Mucosa of stomach (tissue), 1 donor: Measurements from ENCODE around the gene GABBR2.

Source experiments
- H3K27me3 ChIP-seq: one replicate; pipeline ENCODE4 v1.7.0; 2013; ENCODE audit warnings: mild to moderate bottlenecking, low read length; ENCODE audit not compliant: control insufficient read depth, insufficient read depth
- H3K36me3 ChIP-seq: one replicate; pipeline ENCODE4 v1.7.0; 2013; ENCODE audit warnings: low read length; ENCODE audit not compliant: control insufficient read depth, insufficient read depth
- H3K4me1 ChIP-seq: one replicate; pipeline ENCODE4 v1.7.0; 2013; ENCODE audit warnings: mild to moderate bottlenecking, low read length; ENCODE audit not compliant: control insufficient read depth, insufficient read depth
- H3K4me3 ChIP-seq: one replicate; pipeline ENCODE4 v1.7.0; 2013; ENCODE audit warnings: low read length
- H3K9ac ChIP-seq: one replicate; pipeline ENCODE4 v1.7.0; 2013; ENCODE audit warnings: mild to moderate bottlenecking, low read length, moderate library complexity
- H3K9me3 ChIP-seq: one replicate; pipeline ENCODE4 v1.7.0; 2013; ENCODE audit warnings: mild to moderate bottlenecking, low read length, moderate library complexity; ENCODE audit not compliant: control insufficient read depth
- donor health status: Pancreatic carcinoma.

The GABBR2 gene

DNA sequence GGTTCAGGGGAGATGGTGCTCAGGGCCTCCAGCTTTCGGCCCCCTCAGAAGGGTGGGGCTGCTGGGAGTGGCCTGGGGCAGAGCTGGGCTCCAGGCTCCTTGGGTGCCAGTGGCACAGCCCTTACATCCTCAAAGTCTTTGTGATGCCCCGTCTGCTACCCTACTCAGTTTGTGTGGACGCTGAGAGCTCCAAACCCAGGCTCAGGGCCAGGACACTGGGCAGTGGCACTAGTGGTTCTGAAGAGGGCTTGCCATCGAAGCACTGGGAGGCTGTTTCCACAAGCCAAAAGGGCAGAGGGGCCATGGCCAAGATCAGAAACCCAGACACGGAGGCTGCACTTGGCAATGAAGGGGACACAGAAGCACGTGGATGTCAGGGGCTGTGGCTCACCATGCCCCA is 99.1 kb downstream of the GABBR2 start:
- Histone ChIP-seq H3K9ac (no peak overlapping the region), H3K9me3 (no peaks in the 10 kb centered on the region), H3K27me3 (no peaks in the 10 kb centered on the region), H3K36me3 (no peaks in the 10 kb centered on the region), H3K4me1 (no peaks in the 10 kb centered on the region), H3K4me3 (no peak overlapping the region)

DNA sequence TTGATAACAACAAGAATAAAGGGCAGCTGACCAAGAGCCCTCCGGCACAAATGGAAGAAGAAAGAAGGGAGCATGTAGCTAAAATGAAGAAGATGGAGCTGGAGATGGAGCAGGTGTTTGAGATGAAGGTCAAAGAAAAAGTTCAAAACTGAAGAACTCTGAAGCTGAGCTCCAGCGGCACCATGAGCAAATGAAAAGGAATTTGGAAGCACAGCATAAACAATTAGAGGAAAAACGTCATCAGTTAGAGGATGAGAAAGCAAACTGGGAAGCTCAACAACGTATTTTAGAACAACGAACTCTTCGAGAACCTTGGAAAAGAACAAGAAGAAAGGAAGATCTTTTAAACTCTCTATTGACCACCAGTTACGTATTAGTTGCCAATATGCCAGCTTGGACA is 100.9 kb downstream of the GABBR2 start:
- no peak overlapping the region for H3K4me3 ChIP-seq
- no peak overlapping the region for H3K9ac ChIP-seq

DNA sequence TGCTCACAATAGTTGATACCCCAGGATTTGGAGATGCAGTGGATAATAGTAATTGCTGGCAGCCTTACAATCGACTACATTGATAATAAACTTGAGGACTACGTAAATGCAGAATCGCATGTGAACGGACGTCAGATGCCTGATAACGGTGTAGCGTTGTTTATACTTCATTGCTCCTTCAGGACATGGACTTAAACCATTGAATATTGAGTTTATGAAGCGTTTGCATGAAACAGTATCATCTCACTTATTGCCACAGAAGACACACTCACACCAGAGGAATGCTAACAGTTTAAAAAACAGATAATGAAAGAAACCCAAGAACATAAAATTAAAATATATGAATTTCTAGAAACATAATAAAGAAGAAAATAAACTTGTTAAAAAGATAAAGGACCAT is 101.6 kb downstream of the GABBR2 start:
- H3K9me3 ChIP-seq = no peaks in the 10 kb centered on the region
- H3K4me3 ChIP-seq = no peak overlapping the region
- no peaks in the 10 kb centered on the region for H3K27me3 ChIP-seq
- no peaks in the 10 kb centered on the region for H3K4me1 ChIP-seq
- H3K9ac ChIP-seq = no peak overlapping the region
- no peaks in the 10 kb centered on the region for H3K36me3 ChIP-seq

More for the DNA sequence above, 100.9 kb downstream of the GABBR2 start:
- H3K9me3 ChIP-seq = no peaks in the 10 kb centered on the region
- H3K4me1 ChIP-seq = no peaks in the 10 kb centered on the region
- no peaks in the 10 kb centered on the region for H3K36me3 ChIP-seq
- no peaks in the 10 kb centered on the region for H3K27me3 ChIP-seq

DNA sequence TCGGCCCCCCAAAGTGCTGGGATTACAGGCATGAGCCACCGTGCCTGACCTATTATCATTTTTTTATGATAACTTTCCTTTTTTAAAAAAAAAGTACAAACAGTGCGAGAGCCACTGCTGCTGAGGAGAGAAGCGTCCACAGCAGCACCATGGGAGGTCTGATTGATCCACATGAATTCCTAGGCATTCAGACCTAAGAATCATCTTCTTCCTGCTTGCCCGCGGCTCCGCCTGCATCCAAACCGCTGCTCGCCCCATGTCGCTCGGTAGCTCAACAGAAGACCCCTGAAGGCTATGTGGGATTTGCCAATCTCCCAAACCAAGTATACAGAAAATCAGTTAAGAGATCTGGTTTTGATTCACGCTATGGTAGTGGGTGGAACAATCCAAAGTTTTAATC is 102.0 kb downstream of the GABBR2 start:
- no peak overlapping the region for H3K9ac ChIP-seq
- no peaks in the 10 kb centered on the region for H3K36me3 ChIP-seq
- H3K9me3 ChIP-seq = no peaks in the 10 kb centered on the region
- no peaks in the 10 kb centered on the region for H3K4me1 ChIP-seq
- no peaks in the 10 kb centered on the region for H3K27me3 ChIP-seq
- no peak overlapping the region for H3K4me3 ChIP-seq

DNA sequence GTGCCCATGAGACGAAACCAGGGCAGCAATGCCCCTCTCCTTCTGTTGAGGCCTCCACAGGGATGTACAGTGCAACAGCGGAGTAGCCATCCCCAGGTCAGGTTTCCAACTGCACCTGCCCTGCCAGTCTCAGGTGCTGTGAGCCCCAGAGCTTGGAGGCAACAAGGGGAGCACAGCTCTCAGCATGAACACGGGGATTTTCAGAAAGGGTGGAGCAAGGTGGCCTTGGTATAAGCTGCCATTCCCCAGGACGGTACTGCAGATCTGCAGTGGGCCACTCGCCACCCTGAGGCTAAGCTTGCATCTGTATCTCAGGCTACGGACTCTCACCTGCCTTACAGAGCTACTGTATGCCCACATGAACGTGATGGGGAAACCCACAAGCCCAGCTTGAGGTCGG is 103.6 kb downstream of the GABBR2 start:
- Histone ChIP-seq H3K36me3 (no peaks in the 10 kb centered on the region), H3K4me3 (no peak overlapping the region), H3K9ac (no peak overlapping the region), H3K4me1 (no peaks in the 10 kb centered on the region), H3K27me3 (no peaks in the 10 kb centered on the region), H3K9me3 (no peaks in the 10 kb centered on the region)

DNA sequence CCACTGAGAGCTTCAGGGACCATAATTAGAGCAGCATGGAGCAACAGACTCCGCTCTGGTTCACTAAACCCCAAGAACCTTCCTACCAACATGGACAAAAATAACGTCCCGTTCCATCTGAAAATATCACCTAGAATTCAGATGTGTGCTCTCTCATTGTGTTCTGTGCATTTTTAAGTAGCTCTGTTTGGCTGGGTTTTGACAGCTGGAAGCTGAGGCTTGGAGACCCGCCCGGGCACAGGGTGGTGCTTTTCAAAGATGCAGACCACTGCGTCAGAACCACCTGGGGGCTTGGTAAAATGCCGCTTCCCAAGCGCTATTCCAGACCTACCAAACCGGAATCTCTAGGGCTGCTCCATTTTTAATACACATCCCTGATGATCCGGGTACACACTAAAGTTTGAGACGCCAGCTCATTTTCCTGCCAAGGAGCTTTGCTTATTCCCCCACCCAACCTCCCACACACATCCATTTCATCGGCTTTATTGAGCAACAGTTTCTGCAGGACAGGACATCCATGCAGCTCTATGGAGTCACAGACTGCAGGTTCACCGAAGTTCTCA is 104.8 kb downstream of the GABBR2 start:
- Histone ChIP-seq H3K27me3 (no peaks in the 10 kb centered on the region), H3K4me1 (no peaks in the 10 kb centered on the region), H3K9ac (no peak overlapping the region), H3K36me3 (no peaks in the 10 kb centered on the region), H3K9me3 (no peaks in the 10 kb centered on the region), H3K4me3 (no peak overlapping the region)

DNA sequence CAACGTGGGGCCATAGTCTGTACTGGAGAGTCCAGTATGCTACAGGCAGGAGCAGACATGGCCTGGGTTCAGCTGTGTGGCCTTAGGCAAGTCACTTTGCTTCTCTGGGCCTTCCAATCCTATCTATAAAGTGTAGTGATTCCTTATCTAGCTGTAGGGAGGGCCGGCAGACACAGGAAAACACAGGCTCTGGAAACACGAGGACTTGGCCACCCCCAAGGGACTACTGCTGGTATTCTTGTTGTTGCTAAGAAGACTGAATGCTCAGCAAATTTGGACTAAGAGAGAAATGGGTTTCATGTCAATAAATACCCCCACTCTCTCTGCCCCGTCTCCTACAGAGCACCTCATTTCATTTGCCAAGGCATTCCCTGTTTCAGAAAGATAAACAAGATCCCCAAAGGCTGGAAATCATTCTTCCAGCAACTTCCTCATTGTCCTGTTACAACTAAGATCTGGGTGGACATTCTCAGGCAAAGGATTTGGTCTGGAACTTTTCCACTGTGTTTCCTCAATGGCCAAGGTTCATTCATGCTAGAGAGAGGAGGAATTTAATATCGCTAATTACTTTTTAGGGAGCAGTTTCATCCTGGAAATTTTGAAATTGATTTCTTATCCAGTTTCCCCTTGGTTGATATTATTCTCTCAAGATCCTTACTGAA is 105.8 kb downstream of the GABBR2 start:
- Histone ChIP-seq H3K9me3 (no peaks in the 10 kb centered on the region), H3K4me3 (no peak overlapping the region), H3K36me3 (no peaks in the 10 kb centered on the region), H3K4me1 (no peaks in the 10 kb centered on the region), H3K27me3 (no peaks in the 10 kb centered on the region), H3K9ac (no peak overlapping the region)

DNA sequence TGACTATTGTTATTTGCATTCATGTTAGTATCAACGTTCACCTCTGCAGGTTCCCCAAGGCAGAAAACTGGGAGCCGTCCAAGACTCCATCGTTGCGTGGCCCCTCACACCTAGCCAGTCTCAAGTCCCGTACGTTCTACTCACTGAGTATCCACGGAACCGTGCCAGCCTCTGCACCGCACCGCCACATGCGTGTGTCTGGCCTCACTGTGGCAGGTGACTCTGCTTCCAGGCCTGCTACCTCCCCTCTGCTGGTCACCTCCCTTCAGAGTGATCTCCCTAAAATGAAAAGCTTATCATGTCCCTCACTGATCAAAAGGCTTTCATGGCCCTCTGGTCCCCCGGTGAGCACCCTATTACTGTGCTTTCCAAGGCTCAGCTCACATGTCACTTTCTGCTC is 108.1 kb downstream of the GABBR2 start:
- peaks cover 7% of the 10 kb centered on the region for H3K27me3 ChIP-seq
- H3K9ac ChIP-seq = no peak overlapping the region
- no peaks in the 10 kb centered on the region for H3K36me3 ChIP-seq
- H3K4me1 ChIP-seq = no peaks in the 10 kb centered on the region
- H3K9me3 ChIP-seq = no peaks in the 10 kb centered on the region
- no peak overlapping the region for H3K4me3 ChIP-seq

DNA sequence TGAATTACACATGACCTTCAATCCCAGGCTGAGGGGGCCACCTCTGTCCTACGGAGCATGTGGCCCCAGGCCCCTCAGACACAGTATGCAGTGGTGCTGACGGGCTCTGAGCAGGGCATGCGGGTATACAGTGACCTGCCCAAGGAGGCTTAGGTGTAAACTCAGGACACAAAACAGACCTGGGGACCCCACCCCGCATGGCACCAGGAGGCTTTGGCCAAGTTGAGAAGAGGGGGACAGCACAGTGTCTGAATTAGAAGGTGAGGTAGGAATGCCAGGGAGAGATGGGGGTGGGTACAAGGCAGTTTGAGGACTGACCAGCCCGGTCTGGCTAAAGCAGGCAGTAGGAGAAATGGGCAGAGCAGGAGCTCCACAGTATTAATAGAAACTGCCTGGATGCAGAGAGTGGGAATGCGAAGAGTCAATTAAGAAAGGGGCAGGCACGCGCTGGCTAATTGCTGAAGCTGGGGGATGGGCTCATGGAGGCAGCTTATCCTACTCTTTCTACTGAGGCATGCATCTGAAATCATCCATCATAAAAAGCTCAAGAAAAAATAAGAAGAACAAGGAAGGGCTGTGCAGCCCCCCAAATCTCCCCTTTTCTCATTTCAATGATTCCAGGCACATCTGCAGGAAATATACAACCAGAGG is 109.0 kb downstream of the GABBR2 start:
- Histone ChIP-seq H3K4me3 (no peak overlapping the region), H3K9ac (no peak overlapping the region), H3K36me3 (no peaks in the 10 kb centered on the region), H3K27me3 (peaks cover 8% of the 10 kb centered on the region), H3K9me3 (no peaks in the 10 kb centered on the region), H3K4me1 (no peaks in the 10 kb centered on the region)

DNA sequence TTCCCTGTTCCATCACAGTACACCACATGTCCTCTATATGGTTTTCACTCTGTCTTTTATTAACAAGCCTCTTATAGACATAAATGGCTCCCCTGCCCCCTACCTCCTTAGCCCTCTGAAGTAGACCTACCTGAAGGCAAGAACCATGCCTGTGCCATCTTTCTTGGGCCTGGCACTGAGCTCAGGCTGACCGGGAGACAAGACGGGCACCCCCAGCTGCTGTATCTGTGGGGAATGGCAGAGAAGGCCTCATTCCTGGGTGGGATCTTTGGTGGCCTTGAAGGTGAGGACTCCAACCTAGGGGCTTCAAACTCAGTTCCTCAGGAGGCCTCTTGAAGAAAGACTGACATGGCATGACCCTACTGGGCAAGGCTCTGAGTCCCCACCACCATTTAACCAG is 109.9 kb downstream of the GABBR2 start:
- Histone ChIP-seq H3K4me3 (no peak overlapping the region), H3K4me1 (no peaks in the 10 kb centered on the region), H3K36me3 (no peaks in the 10 kb centered on the region), H3K27me3 (peaks cover 11% of the 10 kb centered on the region), H3K9ac (no peak overlapping the region), H3K9me3 (no peaks in the 10 kb centered on the region)

DNA sequence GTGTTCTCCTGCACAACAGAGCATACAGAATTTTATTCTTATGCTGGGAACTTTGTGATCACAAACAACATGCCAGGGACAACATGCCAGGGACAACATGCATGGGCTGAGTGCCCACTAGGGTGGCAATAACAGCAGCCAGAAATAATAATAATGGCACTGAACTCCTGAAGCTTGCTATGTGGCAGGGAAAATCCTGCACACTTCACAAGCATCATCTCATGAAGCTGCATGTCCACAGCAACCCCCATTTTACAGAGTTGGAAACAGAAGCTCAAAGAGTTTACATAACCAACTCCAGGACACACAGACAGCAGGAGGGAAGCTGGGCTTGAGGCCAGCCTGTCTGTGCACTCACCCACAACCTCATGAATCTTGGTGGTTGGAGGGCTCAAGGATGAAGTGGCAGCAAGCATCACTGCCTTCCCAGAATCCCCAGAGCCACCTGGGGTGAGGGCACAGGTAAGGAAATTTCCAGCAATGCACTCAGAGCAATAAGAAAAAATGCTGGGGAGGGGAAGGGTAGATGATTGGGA is 111.4 kb downstream of the GABBR2 start:
- H3K4me3 ChIP-seq = no peak overlapping the region
- H3K27me3 ChIP-seq = peaks cover 11% of the 10 kb centered on the region
- no peaks in the 10 kb centered on the region for H3K4me1 ChIP-seq
- no peaks in the 10 kb centered on the region for H3K9me3 ChIP-seq
- no peaks in the 10 kb centered on the region for H3K36me3 ChIP-seq
- H3K9ac ChIP-seq = no peak overlapping the region

DNA sequence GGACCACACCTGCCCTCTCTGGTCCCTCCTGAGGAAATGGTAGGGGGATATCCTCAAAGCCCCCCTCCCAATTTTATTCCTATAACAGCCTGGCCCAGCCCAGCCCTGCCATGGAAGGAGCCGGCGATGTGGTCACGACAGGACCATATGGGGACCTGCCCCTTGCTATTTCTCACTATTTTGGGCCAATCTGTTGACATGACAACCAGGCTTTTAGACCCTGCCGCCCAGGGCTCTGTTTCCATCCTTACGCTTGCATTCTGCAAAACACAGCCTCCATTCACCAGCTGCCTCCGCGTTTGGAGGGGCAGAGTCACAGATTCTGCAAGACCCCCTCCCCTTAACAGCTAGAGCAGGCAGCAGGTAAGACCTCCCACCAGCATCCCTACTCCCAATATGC is 112.2 kb downstream of the GABBR2 start:
- no peak overlapping the region for H3K4me3 ChIP-seq
- no peaks in the 10 kb centered on the region for H3K36me3 ChIP-seq
- H3K4me1 ChIP-seq = no peaks in the 10 kb centered on the region
- no peak overlapping the region for H3K9ac ChIP-seq
- H3K9me3 ChIP-seq = no peaks in the 10 kb centered on the region
- H3K27me3 ChIP-seq = peaks cover 11% of the 10 kb centered on the region
